ENCODE measurements around the gene PRX.
A peak's percentile ranks its signal among the peaks of the same experiment; 100 is the strongest.
"Not testable (repeated sequence)": the region's sequence is repeated elsewhere in the genome, so short reads cannot be mapped to it uniquely, and the experiment has no call there.

The PRX gene

GRCh38 chr19:40414542-40415535, 1.7 kb upstream of the PRX start:
- no peak for DNase-seq

GRCh38 chr19:40412866-40413265, 312 bp downstream of the PRX start:
- no peak for DNase-seq

DNA sequence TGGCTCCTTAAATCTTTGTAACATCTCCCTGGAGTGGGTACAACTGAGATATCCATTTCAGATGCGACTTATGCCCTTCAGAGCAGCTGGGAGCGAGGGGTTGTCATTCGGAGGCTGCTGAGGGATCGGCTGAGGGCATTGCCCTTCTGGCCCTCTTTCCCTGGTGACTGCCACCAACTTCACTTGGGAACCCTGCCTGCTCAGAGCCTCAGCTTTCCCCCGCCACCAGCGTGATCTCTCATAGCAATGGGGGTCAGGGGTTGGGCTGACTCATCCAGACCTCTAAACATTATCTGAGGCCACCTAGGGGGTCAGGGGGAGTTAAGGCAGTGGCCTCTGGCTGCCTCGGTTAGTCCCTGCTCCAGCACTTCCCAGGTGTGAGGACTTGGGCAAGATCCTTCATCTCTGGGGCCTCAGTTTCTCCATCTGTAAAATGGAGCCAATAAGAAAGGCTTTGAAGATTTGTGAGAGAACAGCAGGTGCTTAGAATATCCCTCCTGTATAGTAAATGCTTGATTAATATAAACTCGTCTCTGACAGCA, 1.1 kb downstream of the PRX start:
- DNase-seq, result no peak

DNA sequence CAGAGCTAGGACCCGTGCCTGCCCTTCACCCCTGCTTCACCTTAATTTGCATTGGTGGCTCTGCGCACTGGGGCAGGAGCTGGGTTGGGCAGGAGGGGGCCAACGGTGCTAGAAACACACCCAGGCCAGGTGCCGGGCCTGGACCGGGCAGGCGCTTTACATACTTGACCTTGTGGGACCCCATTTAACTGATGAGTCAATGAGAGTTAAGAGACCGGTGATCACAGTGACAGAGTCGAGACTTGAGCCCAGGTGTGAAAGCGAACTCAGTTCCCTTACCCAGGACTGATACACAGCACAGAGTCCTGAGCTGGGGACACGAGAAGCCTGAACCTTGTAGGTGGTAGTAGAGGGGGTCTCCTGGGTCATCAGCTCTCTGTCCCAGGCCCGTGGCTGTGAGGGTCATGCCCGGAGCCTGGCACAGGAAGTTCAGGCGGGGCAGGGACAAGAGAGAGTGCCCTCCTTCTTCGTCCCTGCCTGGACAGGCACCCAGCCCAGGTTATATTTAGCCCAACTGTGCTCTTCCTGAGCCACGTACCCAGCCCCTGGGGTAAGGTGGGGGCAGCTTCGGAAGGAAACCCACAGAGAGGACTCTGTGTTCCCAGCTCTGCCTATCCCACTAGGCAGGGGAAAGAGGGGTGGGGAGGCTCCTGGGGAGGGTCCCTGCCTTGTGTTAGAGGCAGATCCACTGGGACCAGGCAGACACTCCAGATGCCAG, 1.9 kb downstream of the PRX start:
- DNase-seq, result no peak

GRCh38 chr19:40410030-40410389, 3.2 kb downstream of the PRX start:
- no peak for DNase-seq

GRCh38 chr19:40408598-40408925, 4.6 kb downstream of the PRX start:
- DNase-seq, result not testable (repeated sequence)

- no peak for DNase-seq
Observed at GRCh38 chr19:40407714-40408597, 5.2 kb downstream of the PRX start.

DNA sequence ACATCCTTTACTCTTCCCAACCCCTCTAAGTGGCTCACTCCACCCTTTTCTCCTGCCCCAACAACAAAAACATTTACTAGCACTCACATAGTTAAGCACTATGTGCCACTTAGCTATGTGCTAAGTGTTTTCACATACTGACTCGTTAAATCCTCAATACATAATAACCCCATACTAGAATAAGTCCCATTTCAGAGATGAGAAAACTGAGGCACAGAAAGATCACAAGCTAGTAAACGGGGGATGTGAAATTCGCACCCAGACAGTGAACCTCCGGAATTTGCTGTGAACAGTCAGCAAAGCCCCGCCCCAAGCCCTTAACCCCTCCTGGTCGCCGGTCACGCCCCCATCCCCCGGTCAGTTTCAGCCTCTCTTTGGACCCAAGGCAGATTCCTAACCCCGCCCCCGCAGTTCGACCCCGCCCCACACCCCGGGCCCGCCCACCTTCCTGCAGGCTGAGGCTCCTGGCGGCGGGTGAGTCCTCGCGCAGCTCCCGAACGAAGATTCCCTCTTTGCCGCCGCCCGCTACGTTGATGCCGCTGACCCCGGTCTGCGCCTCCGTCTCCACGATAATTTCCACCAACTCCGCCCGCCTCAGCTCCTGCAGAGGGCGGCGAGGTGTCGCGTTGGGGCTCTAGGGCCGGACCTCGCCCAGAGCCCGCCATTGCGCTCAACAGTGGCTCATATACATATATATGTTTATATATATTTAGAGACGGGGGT, 9.8 kb downstream of the PRX start:
- peak; percentile 96 for DNase-seq

- DNase-seq, result no peak
Observed at GRCh38 chr19:40400559-40400958, 12.6 kb downstream of the PRX start.

DNA sequence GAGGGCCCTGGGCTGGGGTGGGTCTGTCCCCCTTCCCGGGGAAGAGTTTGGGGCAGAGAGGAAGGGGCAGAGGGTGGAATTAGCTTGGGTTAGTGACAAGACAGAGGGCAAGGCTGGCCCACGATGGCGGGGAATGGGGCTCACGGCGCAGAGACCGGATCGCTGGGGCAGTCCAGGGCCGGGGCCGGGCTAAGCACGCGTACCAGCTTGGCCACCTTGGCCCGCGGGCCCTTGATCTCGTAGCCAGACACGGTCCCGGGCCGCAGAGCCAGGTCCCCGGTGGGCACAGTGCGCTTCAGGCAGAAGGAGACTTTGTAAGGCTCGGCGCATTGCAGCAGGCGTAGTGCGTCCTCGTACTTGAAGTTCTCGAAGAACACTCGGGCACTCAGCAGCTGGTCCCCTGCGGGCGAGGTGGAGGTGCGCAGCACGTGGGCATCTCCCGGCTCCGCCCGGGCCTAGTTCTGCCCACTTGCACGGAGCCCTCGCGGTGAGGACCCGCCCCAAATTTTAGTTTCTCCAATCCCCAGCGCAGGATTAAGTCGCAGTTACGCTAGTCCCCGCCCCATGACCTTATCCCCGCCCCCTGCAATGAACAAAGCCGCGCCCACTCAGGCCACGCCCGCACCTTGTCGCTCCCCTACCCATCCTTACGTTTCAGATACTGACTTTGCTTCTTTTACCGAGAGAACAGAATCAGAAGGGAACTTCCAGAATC, 14.6 kb downstream of the PRX start:
- no peak for DNase-seq

DNA sequence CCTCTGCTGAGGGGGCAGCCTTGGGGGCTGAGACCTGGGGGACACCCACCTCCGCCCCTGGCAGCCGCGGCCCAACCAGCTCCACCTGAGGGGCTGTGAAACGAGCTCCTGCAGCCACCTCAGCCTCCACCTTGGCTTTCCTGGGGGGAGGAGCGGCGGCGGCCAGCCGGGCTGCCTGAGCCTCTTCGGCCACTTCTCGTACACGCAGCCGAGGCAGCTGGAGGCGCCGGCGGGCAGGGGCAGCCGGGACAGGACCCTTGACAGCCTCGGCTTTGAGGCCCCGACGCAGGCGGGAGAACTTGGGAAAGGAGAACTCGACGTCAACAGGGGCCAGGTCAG, 15.6 kb downstream of the PRX start:
- DNase-seq, result no peak

GRCh38 chr19:40396886-40397567, 16.2 kb downstream of the PRX start:
- DNase-seq, result no peak

DNA sequence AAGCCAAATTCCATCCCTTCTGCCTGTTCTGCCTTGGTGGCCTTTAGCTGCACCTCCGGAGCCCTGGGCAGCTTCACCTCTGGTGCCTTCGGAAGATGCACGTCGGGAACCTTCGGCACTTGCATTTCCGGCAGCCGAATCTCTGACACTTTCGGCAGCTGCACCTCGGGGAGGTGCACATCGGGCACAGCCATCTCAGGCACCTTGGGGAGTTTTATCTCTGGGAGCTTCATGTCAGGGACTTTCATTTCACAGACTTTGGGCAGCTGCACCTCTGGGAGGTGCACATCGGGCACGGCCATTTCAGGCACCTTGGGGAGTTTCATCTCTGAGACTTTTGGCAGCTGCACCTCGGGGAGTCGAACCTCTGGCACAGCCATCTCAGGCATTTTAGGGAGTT, 17.2 kb downstream of the PRX start:
- DNase-seq, result no peak

GRCh38 chr19:40394816-40395210, 18.4 kb downstream of the PRX start:
- no peak for DNase-seq

- DNase-seq, result no peak
Observed at GRCh38 chr19:40393894-40394815, 19.0 kb downstream of the PRX start.

GRCh38 chr19:40392894-40393517, 20.2 kb downstream of the PRX start:
- DNase-seq, result no peak

GRCh38 chr19:40392123-40392522, 21.1 kb downstream of the PRX start:
- no peak for DNase-seq

- no peak for DNase-seq
Observed at GRCh38 chr19:40390084-40390742, 23.0 kb downstream of the PRX start, which contains the start of gene HIPK4. Gene HIPK4, minus strand, starts transcription at chr19:40390181. Its CDS starts 279 bp downstream, at chr19:40389902.

All from right forelimb (tissue), 1 donor.